H1 (cell line): Measurements from ENCODE around the gene CRBN. TPM values are rescaled to one million over a fixed set of nuclear protein-coding genes. Genes with fewer than 3 reads are reported as not detected.

Source experiments
- CTCF ChIA-PET: fragments of 300-600 bp; sonication (Branson Sonifier 250); formaldehyde crosslinking; loops from one replicate; lab custom pipeline; 2021; ENCODE audit not compliant: partially characterized antibody; lab: Charles Lee
- POLR2A ChIA-PET: fragments of 300-600 bp; sonication (Branson Sonifier 250); formaldehyde crosslinking; loops from one replicate; lab custom pipeline; 2021; ENCODE audit warnings: inconsistent platforms; ENCODE audit not compliant: partially characterized antibody; lab: Charles Lee
- DNase-seq, 2 experiments: peaks; one replicate each; pipeline versions ENCODE4 v3.0.0 to v3.0.0-alpha.2; 2010 to 2022; ENCODE audit warnings: low spot score in 2 of 2, low read depth in 1 of 2, mixed read lengths in 1 of 2
- FAIRE-seq: peaks from 2 replicates; lab custom pipeline; 2011; peaks lifted over from hg19 to GRCh38; lab: Jason Lieb, UNC
- H2AFZ ChIP-seq: 2 replicates; pipeline ENCODE4 v1.8.1; 2012; ENCODE audit warnings: low read length, inconsistent platforms
- H2AK5ac ChIP-seq: 2 replicates; pipeline ENCODE4 v1.6.1; 2013; ENCODE audit warnings: low read depth, low read length
- H2BK120ac ChIP-seq: replicated peaks from 2 replicates; pipeline ENCODE3; 2013; ENCODE audit warnings: low read depth, low read length, inconsistent platforms
- H2BK12ac ChIP-seq: 2 replicates; pipeline ENCODE4 v1.6.1; 2013; ENCODE audit warnings: low read depth, low read length
- H2BK15ac ChIP-seq: 2 replicates; pipeline ENCODE4 v1.6.1; 2013; ENCODE audit warnings: low read length
- H2BK20ac ChIP-seq: 2 replicates; pipeline ENCODE4 v1.6.1; 2013; ENCODE audit warnings: low read length
- H2BK5ac ChIP-seq: 2 replicates; pipeline ENCODE4 v1.6.1; 2013; ENCODE audit warnings: low read depth, low read length
- H3K14ac ChIP-seq: 2 replicates; pipeline ENCODE4 v1.6.1; 2013; ENCODE audit warnings: inconsistent platforms; ENCODE audit not compliant: insufficient read length
- H3K18ac ChIP-seq: 2 replicates; pipeline ENCODE4 v1.6.1; 2013; ENCODE audit warnings: low read length; ENCODE audit errors: extremely low read depth
- H3K23ac ChIP-seq: 2 replicates; pipeline ENCODE4 v1.6.1; 2013; ENCODE audit warnings: inconsistent platforms; ENCODE audit not compliant: insufficient read length
- H3K23me2 ChIP-seq: 2 replicates; pipeline ENCODE4 v1.6.1; 2013; ENCODE audit warnings: low read depth, low read length
- H3K27ac ChIP-seq: 2 replicates; pipeline ENCODE4 v1.6.1; 2011; ENCODE audit warnings: low read depth, low read length, inconsistent platforms
- H3K27me3 ChIP-seq, 4 experiments: replicated peaks in 1 of 4; 1 replicate in 1 of 4; 2 replicates in 3 of 4; pipeline versions ENCODE4 v1.6.1 to v1.8.1; 2011 to 2013; ENCODE audit warnings: low read length in 3 of 4, mild to moderate bottlenecking in 3 of 4, inconsistent platforms in 2 of 4, mixed read lengths in 2 of 4, moderate library complexity in 1 of 4; ENCODE audit not compliant: control insufficient read depth in 3 of 4, insufficient read depth in 3 of 4; ENCODE audit errors: extremely low read depth in 1 of 4
- H3K36me3 ChIP-seq, 4 experiments: 2 replicates each; pipeline versions ENCODE4 v1.6.1 to v1.8.1; 2011 to 2013; ENCODE audit warnings: mild to moderate bottlenecking in 4 of 4, low read length in 3 of 4, moderate library complexity in 2 of 4, control low read depth in 1 of 4, inconsistent platforms in 1 of 4; ENCODE audit not compliant: insufficient read depth in 4 of 4, control insufficient read depth in 2 of 4
- H3K4ac ChIP-seq: replicated peaks from 2 replicates; pipeline ENCODE3; 2013; ENCODE audit warnings: low read length, low read depth, mixed read lengths, inconsistent platforms; ENCODE audit not compliant: insufficient read length
- H3K4me1 ChIP-seq, 4 experiments: replicated peaks in 1 of 4; 1 replicate in 1 of 4; 2 replicates in 3 of 4; pipeline versions ENCODE4 v1.6.1 to v1.8.1; 2011 to 2013; ENCODE audit warnings: low read length in 3 of 4, inconsistent platforms in 2 of 4, mixed read lengths in 1 of 4; ENCODE audit not compliant: insufficient read depth in 4 of 4, control insufficient read depth in 3 of 4
- H3K4me2 ChIP-seq, 2 experiments: 2 replicates each; pipeline versions ENCODE4 v1.6.1 to v1.8.1; 2011 to 2013; ENCODE audit warnings: low read depth in 2 of 2, low read length in 2 of 2, control low read depth in 1 of 2, inconsistent platforms in 1 of 2, mild to moderate bottlenecking in 1 of 2; ENCODE audit not compliant: insufficient read depth in 1 of 2
- H3K4me3 ChIP-seq, 4 experiments: fragments of 200-600, 300-600 bp in 1 of 4; sonication (generic), shearing (Covaris generic), sonication (Bioruptor Twin) in 1 of 4; 2 replicates each; pipeline versions ENCODE4 v1.5.1 to v1.8.1; 2011 to 2016; ENCODE audit warnings: low read length in 4 of 4, low read depth in 3 of 4, control low read depth in 2 of 4, inconsistent platforms in 2 of 4, mild to moderate bottlenecking in 2 of 4, mixed read lengths in 1 of 4, moderate library complexity in 1 of 4; ENCODE audit not compliant: insufficient read depth in 2 of 4; ENCODE audit errors: extremely low read depth in 1 of 4
- H3K56ac ChIP-seq: replicated peaks from 2 replicates; pipeline ENCODE3; 2013; ENCODE audit warnings: low read depth, mild to moderate bottlenecking, mixed read lengths, low read length, inconsistent platforms; ENCODE audit not compliant: insufficient read length
- H3K79me1 ChIP-seq: 2 replicates; pipeline ENCODE4 v1.6.1; 2013; ENCODE audit warnings: low read depth, low read length, control low read depth
- H3K79me2 ChIP-seq, 2 experiments: 2 replicates each; pipeline versions ENCODE4 v1.6.1 to v1.8.1; 2012 to 2013; ENCODE audit warnings: low read length in 2 of 2, mild to moderate bottlenecking in 2 of 2, inconsistent platforms in 1 of 2; ENCODE audit not compliant: insufficient read depth in 2 of 2, control insufficient read depth in 1 of 2
- H3K9ac ChIP-seq, 4 experiments: replicated peaks in 1 of 4; 1 replicate in 1 of 4; 2 replicates in 3 of 4; pipeline versions ENCODE4 v1.6.1 to v1.8.1; 2011 to 2013; ENCODE audit warnings: low read depth in 3 of 4, low read length in 3 of 4, control low read depth in 2 of 4, mild to moderate bottlenecking in 2 of 4, moderate library complexity in 2 of 4, inconsistent platforms in 1 of 4; ENCODE audit errors: extremely low read depth in 1 of 4
- H3K9me3 ChIP-seq, 2 experiments: 2 replicates each; pipeline versions ENCODE4 v1.6.1 to v1.8.1; 2012 to 2013; ENCODE audit warnings: mild to moderate bottlenecking in 2 of 2, moderate library complexity in 2 of 2, control low read depth in 1 of 2, inconsistent platforms in 1 of 2, low read depth in 1 of 2, low read length in 1 of 2, mixed read lengths in 1 of 2; ENCODE audit not compliant: insufficient read depth in 2 of 2
- H4K20me1 ChIP-seq, 2 experiments: replicated peaks in 1 of 2; 2 replicates each; pipeline versions ENCODE3 to v1.8.1; 2011 to 2013; ENCODE audit warnings: inconsistent platforms in 2 of 2, low read length in 2 of 2, mild to moderate bottlenecking in 1 of 2; ENCODE audit not compliant: insufficient read depth in 2 of 2, control insufficient read depth in 1 of 2
- H4K5ac ChIP-seq: 2 replicates; pipeline ENCODE4 v1.6.1; 2013; ENCODE audit warnings: low read length, low read depth, mixed read lengths, inconsistent platforms; ENCODE audit not compliant: insufficient read length
- H4K8ac ChIP-seq: 2 replicates; pipeline ENCODE4 v1.8.0; 2013; ENCODE audit warnings: mild to moderate bottlenecking, moderate library complexity, low read length, inconsistent platforms; ENCODE audit not compliant: insufficient read depth; ENCODE audit errors: extremely low read depth
- H4K91ac ChIP-seq: replicated peaks from 2 replicates; pipeline ENCODE3; 2013; ENCODE audit warnings: low read length, mixed read lengths, inconsistent platforms; ENCODE audit not compliant: insufficient read length
- ASH2L ChIP-seq: fragments of 200-600, 300-600 bp; sonication (generic); IDR thresholded peaks from one replicate; pipeline ENCODE4 v1.7.1; 2017; ENCODE audit warnings: low read length
- CBX5 ChIP-seq: fragments of 300-800, 300-1000 bp; sonication (generic); IDR thresholded peaks from 2 replicates; pipeline ENCODE4 v1.7.1; 2016; ENCODE audit warnings: antibody characterized with exemption, low read length, low read depth
- EGR1 ChIP-seq: IDR thresholded peaks from 2 replicates; pipeline ENCODE4 v1.6.1; 2011; ENCODE audit warnings: low read depth, low read length, borderline replicate concordance
- EP300 ChIP-seq, 2 experiments: IDR thresholded peaks; 1 replicate in 1 of 2; 2 replicates in 1 of 2; pipeline ENCODE4 v1.6.1; 2011 to 2012; ENCODE audit warnings: low read depth in 2 of 2, low read length in 2 of 2, mild to moderate bottlenecking in 2 of 2, borderline replicate concordance in 1 of 2, inconsistent platforms in 1 of 2, moderate library complexity in 1 of 2
- NRF1 ChIP-seq: IDR thresholded peaks from 2 replicates; pipeline ENCODE4 v1.6.1; 2011; ENCODE audit warnings: mild to moderate bottlenecking, low read depth, low read length, improper control_type of control experiment
- POU5F1 ChIP-seq: IDR thresholded peaks from 2 replicates; pipeline ENCODE4 v1.6.1; 2011; ENCODE audit warnings: low read depth, mild to moderate bottlenecking, low read length, moderate library complexity
- RAD21 ChIP-seq, 2 experiments: IDR thresholded peaks in 1 of 2; conservative IDR thresholded peaks in 1 of 2; 2 replicates each; pipeline ENCODE4 v1.6.1; 2011; ENCODE audit warnings: low read depth in 2 of 2, low read length in 2 of 2, improper control_type of control experiment in 1 of 2, inconsistent platforms in 1 of 2, mild to moderate bottlenecking in 1 of 2, moderate library complexity in 1 of 2
- RFX5 ChIP-seq: IDR thresholded peaks from 2 replicates; pipeline ENCODE4 v1.6.1; 2011; ENCODE audit warnings: low read depth, low read length, improper control_type of control experiment, borderline replicate concordance
- SIN3A ChIP-seq, 2 experiments: IDR thresholded peaks in 1 of 2; conservative IDR thresholded peaks in 1 of 2; 2 replicates each; pipeline ENCODE4 v1.6.1; 2011 to 2012; ENCODE audit warnings: low read length in 2 of 2, improper control_type of control experiment in 1 of 2, low read depth in 1 of 2, mild to moderate bottlenecking in 1 of 2
- TEAD4 ChIP-seq: IDR thresholded peaks from 2 replicates; pipeline ENCODE4 v1.6.1; 2012; ENCODE audit warnings: low read depth, low read length, inconsistent platforms, mixed read lengths
- WGBS, 2 experiments: shearing (Covaris generic) in 1 of 2; methylation state at CpG; one replicate each; pipeline versions ENCODE4 v1.1.6 to v1.1.7; 2013 to 2015; ENCODE audit warnings: low lambda C conversion rate in 2 of 2, mixed read lengths in 2 of 2, inconsistent platforms in 1 of 2, low coverage in 1 of 2, missing lambda C conversion rate in 1 of 2; ENCODE audit not compliant: insufficient replicate concordance in 2 of 2, insufficient coverage in 1 of 2, insufficient read length in 1 of 2; ENCODE audit errors: extremely low coverage in 1 of 2, missing lambda C conversion rate in 1 of 2; 5-methylcytosine and 5-hydroxymethylcytosine counted together
- polyA plus RNA-seq, 7 experiments: library from polyadenylated mRNA; depleted of rRNA in 3 of 7; stranded (reverse) in 5 of 7; unstranded in 2 of 7; fragments of >200 nt in 5 of 7; fragments of 200-250 nt in 2 of 7; gene quantifications; 1 replicate in 5 of 7; 2 replicates in 1 of 7; 4 replicates in 1 of 7; pipeline versions ENCODE4 v1.2.1 to v1.2.3, GENCODE V29; 2011 to 2013; ENCODE audit warnings: missing spikeins in 2 of 7, mixed read lengths in 2 of 7
- total RNA-seq: library from RNA; stranded (reverse); fragmentation: NEBNext Ultra II Directional; extraction: Animal tissue kit (Norgen Biotek cat#: 25700); gene quantifications from 2 replicates; pipeline ENCODE4 v1.2.1, GENCODE V29; 2021

The CRBN gene
- total and polyA plus RNA-seq, 2 of the 8 experiments (the other 6 are each of a cell fraction or from before 2014, with no cell fraction given) = 13.4 to 30.3 TPM

- no peak overlapping the region for H4K91ac ChIP-seq
- no peaks in the 10 kb centered on the region for H3K9me3 ChIP-seq
- H2BK120ac ChIP-seq = no peak overlapping the region
- H3K4ac ChIP-seq = no peak overlapping the region
- no peak overlapping the region for H2BK15ac ChIP-seq
- H4K8ac ChIP-seq = no peak overlapping the region
- no peak for FAIRE-seq
- H4K5ac ChIP-seq = no peak overlapping the region
- no peak overlapping the region for H3K18ac ChIP-seq
- no peaks in the 10 kb centered on the region for H3K23me2 ChIP-seq
- no peak overlapping the region for H2BK5ac ChIP-seq
- ChIA-PET CTCF (interaction anchor here (1.8 kb wide), 1 partner anchor 11 kb away, joined by 6 read pairs; no protein-coding TSS in a partner anchor), POLR2A (no interaction called here)
- no peaks in the 10 kb centered on the region for H3K79me1 ChIP-seq
- no peak overlapping the region for H3K23ac ChIP-seq
- H3K14ac ChIP-seq = no peak overlapping the region
- TF ChIP-seq EGR1 (no peak), TEAD4 (no peak), POU5F1 (no peak), RAD21 (IDR thresholded peaks at IDR 0.05 in 1 of 2, conservative IDR thresholded peaks at IDR 0.05 in 1 of 2; ENCODE audit: low read depth in 2 of 2, low read length in 2 of 2) (no peak), CBX5 (no peak), RFX5 (no peak), SIN3A (conservative IDR thresholded peaks at IDR 0.05 in 1 of 2, IDR thresholded peaks at IDR 0.05 in 1 of 2; ENCODE audit: low read depth in 1 of 2, low read length in 2 of 2) (no peak), EP300 (IDR thresholded peaks at IDR 0.05; ENCODE audit: borderline replicate concordance in 1 of 2, low read depth in 2 of 2, low read length in 2 of 2) (no peak), ASH2L (no peak), NRF1 (no peak)
- no peaks in the 10 kb centered on the region for H3K4me1 ChIP-seq
- H3K56ac ChIP-seq = no peak overlapping the region
- H3K36me3 ChIP-seq = no peaks in the 10 kb centered on the region
- no peak overlapping the region for H2BK12ac ChIP-seq
- no peak for DNase-seq
- H3K9ac ChIP-seq = no peak overlapping the region
- no peak overlapping the region for H2AK5ac ChIP-seq
- H3K79me2 ChIP-seq = no peaks in the 10 kb centered on the region
- H3K4me2 ChIP-seq = no peak overlapping the region
- H2BK20ac ChIP-seq = no peak overlapping the region
- H3K27me3 ChIP-seq = peaks cover 0 to 6% (median 0%) of the 10 kb centered on the region in 4 experiments; a peak in 1 of 7 replicates
- H4K20me1 ChIP-seq = no peaks in the 10 kb centered on the region
- H3K4me3 ChIP-seq = no peak overlapping the region
- no peak overlapping the region for H2AFZ ChIP-seq
- H3K27ac ChIP-seq = no peak overlapping the region
- WGBS, 2 experiments = 63% methylated on average over 2 of the region's 2 CpGs; no CpG with 5 or more reads in 1 of the 2 experiments
Measured at GRCh38 chr3:3184876-3185275, 5.4 kb upstream of the CRBN start.
